Measurements from ENCODE around the gene CD58.
A peak's percentile ranks its signal among the peaks of the same experiment; 100 is the strongest.

Gene CD58

DNA sequence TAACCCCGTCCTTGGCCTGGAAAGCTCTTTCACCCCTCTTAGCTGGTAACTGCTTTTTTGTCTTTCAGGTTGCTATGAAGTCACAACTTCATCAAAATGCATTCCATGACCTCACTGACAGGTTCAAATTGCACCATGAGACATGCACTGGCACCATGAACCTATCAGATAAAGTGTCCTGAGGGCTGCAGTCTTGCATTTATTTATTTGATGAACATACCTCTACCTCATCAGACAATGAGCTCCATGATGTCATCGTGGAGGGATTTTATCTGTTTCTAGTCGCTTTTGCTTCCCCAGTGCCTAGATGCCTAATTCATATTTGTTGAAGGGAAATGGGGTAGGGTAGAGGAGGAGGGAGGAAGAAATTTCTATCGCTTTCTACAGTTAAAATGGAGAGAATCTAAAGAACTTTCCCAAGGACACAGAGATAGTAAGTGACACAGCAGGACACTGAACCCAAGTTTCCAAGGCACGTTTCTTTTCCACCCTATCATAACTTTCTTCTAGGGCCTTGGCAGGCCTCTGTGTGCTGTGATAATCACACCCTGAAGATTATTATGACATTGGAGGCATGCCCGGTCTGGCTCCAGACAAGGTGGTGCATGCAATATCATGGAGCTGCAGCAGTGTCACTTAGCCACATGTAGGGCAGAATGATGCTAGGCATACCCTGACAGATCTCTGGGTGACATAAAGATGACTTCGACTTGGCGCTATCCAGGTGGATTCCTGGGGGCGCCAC, 69.5 kb downstream of the CD58 start:
- TF ChIP-seq, protein P1, sequence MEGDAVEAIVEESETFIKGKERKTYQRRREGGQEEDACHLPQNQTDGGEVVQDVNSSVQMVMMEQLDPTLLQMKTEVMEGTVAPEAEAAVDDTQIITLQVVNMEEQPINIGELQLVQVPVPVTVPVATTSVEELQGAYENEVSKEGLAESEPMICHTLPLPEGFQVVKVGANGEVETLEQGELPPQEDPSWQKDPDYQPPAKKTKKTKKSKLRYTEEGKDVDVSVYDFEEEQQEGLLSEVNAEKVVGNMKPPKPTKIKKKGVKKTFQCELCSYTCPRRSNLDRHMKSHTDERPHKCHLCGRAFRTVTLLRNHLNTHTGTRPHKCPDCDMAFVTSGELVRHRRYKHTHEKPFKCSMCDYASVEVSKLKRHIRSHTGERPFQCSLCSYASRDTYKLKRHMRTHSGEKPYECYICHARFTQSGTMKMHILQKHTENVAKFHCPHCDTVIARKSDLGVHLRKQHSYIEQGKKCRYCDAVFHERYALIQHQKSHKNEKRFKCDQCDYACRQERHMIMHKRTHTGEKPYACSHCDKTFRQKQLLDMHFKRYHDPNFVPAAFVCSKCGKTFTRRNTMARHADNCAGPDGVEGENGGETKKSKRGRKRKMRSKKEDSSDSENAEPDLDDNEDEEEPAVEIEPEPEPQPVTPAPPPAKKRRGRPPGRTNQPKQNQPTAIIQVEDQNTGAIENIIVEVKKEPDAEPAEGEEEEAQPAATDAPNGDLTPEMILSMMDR (IDR thresholded peaks at IDR 0.05; ENCODE audit: low read depth, low read length) = no peak
- no peak overlapping the region for H3K4me3 ChIP-seq (ENCODE audit: low read depth, low read length)

DNA sequence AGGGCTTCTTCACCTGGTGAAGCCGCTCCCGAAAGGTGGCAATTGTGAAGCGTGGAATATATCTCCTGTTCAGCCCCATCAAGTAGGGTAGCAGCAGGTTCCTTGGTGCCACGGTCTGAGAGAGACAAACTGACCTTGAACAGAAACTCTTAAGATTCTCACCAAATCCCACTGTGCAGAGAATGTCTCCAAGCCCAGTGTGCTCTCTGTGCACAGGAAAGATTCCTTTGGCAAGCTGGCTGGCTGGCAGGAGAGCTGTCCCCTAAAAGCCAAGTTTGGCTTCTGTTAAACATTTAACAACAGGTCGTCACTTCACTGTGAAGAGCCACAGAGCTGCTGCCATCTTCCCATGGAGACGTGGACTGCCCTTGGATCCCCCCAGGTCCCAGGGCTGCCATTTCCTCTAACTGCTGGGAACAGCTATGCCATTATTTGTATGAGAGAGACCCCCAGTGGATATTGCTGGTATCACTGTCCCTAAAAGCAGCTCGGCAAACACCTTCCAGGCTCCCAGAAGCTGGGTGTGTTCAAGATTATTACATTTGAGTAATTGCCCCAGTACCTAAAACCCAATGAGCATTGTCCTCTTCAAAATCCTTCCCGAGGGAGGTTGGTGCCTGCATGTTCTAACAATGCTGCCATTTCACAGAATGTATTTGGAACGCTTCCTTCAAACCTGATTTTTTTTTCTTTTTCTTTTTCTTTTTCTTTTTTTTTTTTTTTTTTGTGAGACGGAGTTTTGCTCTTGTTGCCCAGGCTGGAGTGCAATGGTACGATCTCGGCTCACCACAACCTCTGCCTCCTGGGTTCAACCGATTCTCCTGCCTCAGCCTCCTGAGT, 71.8 kb downstream of the CD58 start:
- no peak overlapping the region for H3K4me3 ChIP-seq (ENCODE audit: low read depth, low read length)
- TF ChIP-seq, protein P1 (IDR thresholded peaks at IDR 0.05; ENCODE audit: low read depth, low read length) = peak; percentile 78

DNA sequence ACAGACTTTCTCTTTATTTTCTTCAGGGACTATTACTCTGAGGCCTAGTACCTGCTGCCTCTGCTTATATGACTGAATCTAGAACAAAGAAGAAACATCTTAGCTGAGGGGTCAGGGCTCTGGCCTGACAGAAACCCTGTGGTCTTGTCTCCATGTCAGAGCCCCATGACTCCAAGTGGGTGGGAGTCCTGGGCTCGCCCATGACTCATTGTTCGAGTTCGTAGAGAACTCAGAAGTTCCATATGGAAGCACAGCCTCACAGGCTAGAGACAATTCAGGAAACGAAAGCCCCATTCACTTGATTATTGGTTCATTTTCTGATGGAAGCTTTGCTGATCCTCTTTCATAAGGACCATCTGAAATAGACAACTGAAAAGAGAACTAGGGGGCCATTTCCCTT, 73.2 kb downstream of the CD58 start:
- TF ChIP-seq, protein P1 (IDR thresholded peaks at IDR 0.05; ENCODE audit: low read depth, low read length) = no peak

DNA sequence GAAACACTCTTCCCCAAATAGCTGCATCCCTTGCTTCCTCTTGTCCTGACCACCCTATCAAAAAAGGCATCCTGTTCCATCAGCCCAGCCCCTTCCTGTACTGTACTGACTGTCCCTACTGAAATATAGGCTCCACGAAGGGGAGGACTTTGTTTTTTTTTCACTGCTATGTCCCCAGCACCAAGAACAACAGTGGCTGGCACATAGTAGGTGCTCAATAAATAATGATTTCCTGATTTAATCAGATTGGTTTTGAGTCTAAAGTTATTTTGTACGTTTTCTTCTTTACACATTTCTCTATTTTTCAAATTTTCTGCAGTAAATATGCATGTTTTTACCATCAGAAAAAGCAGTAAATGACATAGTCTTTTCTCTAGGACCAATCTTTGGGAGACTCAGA, 73.9 kb downstream of the CD58 start:
- H3K4me3 ChIP-seq (ENCODE audit: low read depth, low read length) = no peak overlapping the region
- TF ChIP-seq, protein P1 (IDR thresholded peaks at IDR 0.05; ENCODE audit: low read depth, low read length) = no peak

More for the DNA sequence above, 73.2 kb downstream of the CD58 start:
- no peak overlapping the region for H3K4me3 ChIP-seq (ENCODE audit: low read depth, low read length)

DNA sequence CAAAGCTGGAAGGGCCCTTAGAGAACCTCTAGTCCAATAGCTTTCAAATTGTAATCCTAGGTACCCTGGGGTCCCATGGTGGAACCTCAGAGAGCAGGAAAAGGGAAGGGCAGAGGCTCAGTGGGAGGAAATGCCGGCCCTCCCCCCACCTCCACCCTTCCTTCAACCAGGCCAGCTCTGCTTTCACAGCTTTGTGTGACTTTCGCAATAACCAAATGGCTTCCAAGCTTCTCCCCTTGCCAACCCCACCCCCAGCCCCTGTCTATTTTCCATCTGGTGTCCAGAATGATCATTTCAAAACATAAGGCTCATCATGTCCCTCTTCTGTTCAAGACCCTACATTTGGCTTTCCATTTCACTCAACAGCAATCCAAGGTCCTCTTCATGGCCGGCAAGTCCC, 74.4 kb downstream of the CD58 start:
- no peak overlapping the region for H3K4me3 ChIP-seq (ENCODE audit: low read depth, low read length)
- TF ChIP-seq, protein P1 (IDR thresholded peaks at IDR 0.05; ENCODE audit: low read depth, low read length) = no peak

DNA sequence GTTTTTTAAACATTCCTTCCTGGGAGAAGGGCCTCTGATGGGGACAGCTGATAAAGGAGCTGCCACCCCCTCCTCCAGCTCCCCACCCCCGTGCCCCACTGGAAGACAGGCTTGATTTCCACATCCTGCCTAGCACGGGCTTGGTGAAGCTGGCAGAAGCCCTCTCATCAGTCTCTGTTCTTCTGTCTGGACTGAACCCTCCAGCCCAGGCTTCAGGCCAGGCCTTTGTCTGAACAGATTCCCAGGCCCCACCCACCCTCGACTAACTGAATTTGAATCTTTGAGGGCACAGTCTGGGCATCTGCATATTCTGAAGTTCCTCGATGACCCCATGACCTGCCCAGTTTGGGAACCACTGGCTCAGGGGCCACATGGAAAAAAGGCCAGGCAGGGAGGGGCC, 75.3 kb downstream of the CD58 start:
- no peak overlapping the region for H3K4me3 ChIP-seq (ENCODE audit: low read depth, low read length)
- TF ChIP-seq, protein P1 (IDR thresholded peaks at IDR 0.05; ENCODE audit: low read depth, low read length) = no peak

DNA sequence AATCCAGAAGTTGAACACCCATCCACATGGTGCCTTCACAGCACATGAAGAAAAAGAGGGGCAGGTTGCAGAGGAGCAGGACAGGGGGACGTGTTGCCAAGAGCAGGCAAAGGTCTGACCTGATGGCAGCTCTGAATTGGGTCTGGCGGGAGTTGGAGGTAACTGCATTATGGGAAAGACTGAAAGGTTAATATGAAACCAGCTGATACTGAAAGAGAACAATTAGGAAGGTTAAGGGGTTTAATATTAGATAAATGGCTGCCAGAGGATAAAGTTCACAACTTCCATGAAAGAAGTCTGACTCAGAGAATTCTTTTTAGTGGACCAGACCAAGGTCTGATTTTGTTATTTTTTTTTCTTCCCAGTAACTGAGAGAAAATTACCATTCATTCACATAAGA, 76.1 kb downstream of the CD58 start:
- TF ChIP-seq, protein P1 (IDR thresholded peaks at IDR 0.05; ENCODE audit: low read depth, low read length) = no peak
- H3K4me3 ChIP-seq (ENCODE audit: low read depth, low read length) = no peak overlapping the region
